DOHH2 (cell line): Measurements from ENCODE around the gene TACC2.

Experiments
- H3F3A ChIP-seq: fragments of 200-600 bp; sonication (generic), shearing (Covaris generic); 2 replicates; pipeline ENCODE4 v1.6.0; 2016; ENCODE audit warnings: antibody characterized with exemption, mild to moderate bottlenecking; ENCODE audit not compliant: control insufficient read depth, insufficient read depth
- H3K27ac ChIP-seq: fragments of 200-600 bp; sonication (generic); 2 replicates; pipeline ENCODE4 v1.5.1; 2014; ENCODE audit warnings: low read depth, mild to moderate bottlenecking, low read length, moderate library complexity
- H3K27me3 ChIP-seq: fragments of 200-600 bp; sonication (generic); 2 replicates; pipeline ENCODE4 v1.6.1; 2014; ENCODE audit warnings: mild to moderate bottlenecking, low read length, mixed read lengths; ENCODE audit not compliant: control insufficient read depth
- H3K36me3 ChIP-seq: fragments of 200-600 bp; sonication (generic); 2 replicates; pipeline ENCODE4 v1.6.1; 2014; ENCODE audit warnings: mild to moderate bottlenecking, low read length, moderate library complexity, mixed read lengths; ENCODE audit not compliant: control insufficient read depth
- H3K4me1 ChIP-seq: fragments of 200-600 bp; sonication (generic); 2 replicates; pipeline ENCODE4 v1.6.1; 2014; ENCODE audit warnings: mild to moderate bottlenecking, low read length, mixed read lengths; ENCODE audit not compliant: control insufficient read depth
- H3K4me2 ChIP-seq: fragments of 200-600 bp; sonication (generic); 2 replicates; pipeline ENCODE4 v1.6.0; 2014; ENCODE audit warnings: mild to moderate bottlenecking, low read length, moderate library complexity
- H3K4me3 ChIP-seq: fragments of 200-600 bp; sonication (generic); 2 replicates; pipeline ENCODE4 v1.5.1; 2014; ENCODE audit warnings: mild to moderate bottlenecking, low read length, mixed read lengths
- H3K79me2 ChIP-seq: fragments of 200-600 bp; sonication (generic); 2 replicates; pipeline ENCODE4 v1.6.1; 2014; ENCODE audit warnings: mild to moderate bottlenecking, low read length, mixed read lengths; ENCODE audit not compliant: control insufficient read depth
- H3K9me2 ChIP-seq: fragments of 200-600 bp; sonication (generic); replicated peaks from 2 replicates; pipeline ENCODE4 v1.6.1; 2014; ENCODE audit warnings: mild to moderate bottlenecking, low read length, mixed read lengths; ENCODE audit not compliant: control insufficient read depth
- H3K9me3 ChIP-seq: fragments of 200-600 bp; sonication (generic); 2 replicates; pipeline ENCODE4 v1.6.1; 2014; ENCODE audit warnings: antibody characterized with exemption, low read length, mixed read lengths; ENCODE audit not compliant: control insufficient read depth, insufficient read depth
- H4K20me1 ChIP-seq: fragments of 200-600 bp; sonication (generic); 2 replicates; pipeline ENCODE4 v1.6.0; 2014; ENCODE audit warnings: low read depth, mild to moderate bottlenecking, antibody characterized with exemption, low read length, moderate library complexity; ENCODE audit not compliant: control insufficient read depth, insufficient read depth
- EZH2phosphoT487 ChIP-seq: fragments of 200-600 bp; sonication (generic); IDR thresholded peaks from 2 replicates; pipeline ENCODE4 v1.6.1; 2017; ENCODE audit warnings: borderline replicate concordance, mild to moderate bottlenecking, antibody characterized with exemption, low read length, moderate library complexity, mixed read lengths
- TF ChIP-seq, protein P1 (sequence below): fragments of 200-600 bp; sonication (generic); IDR thresholded peaks from one replicate; pipeline ENCODE4 v1.5.1; 2014; ENCODE audit warnings: antibody characterized with exemption, mild to moderate bottlenecking, low read depth, low read length; ENCODE audit not compliant: poor library complexity, severe bottlenecking

Gene TACC2

DNA sequence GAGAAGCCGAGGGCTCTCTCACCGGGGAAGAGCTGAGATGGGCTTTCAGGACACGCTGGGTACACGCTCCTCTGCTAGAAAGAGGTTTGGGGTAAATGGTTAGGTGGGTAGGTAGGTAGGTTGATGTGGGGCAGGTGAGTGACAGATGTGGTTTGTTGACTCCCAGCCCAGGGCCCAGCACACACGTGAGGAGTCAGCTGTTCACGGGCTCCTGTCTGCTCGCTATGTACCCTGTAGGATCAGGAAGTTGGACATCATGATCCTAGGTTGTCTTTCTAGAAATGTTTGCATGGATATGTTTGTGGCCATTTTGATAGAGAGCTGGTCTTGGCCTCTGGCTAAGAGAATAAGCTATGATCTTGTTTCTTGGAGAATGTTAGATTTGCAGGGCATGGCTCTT is 109.0 kb downstream of the TACC2 start:
- Histone ChIP-seq H3K27me3 (no peaks in the 10 kb centered on the region), H3K27ac (no peak overlapping the region), H4K20me1 (no peaks in the 10 kb centered on the region), H3K79me2 (no peaks in the 10 kb centered on the region), H3K4me2 (no peak overlapping the region), H3K36me3 (no peaks in the 10 kb centered on the region), H3K9me2 (no peaks in the 10 kb centered on the region), H3F3A (no peaks in the 10 kb centered on the region), H3K4me1 (no peaks in the 10 kb centered on the region), H3K4me3 (no peak overlapping the region), H3K9me3 (no peaks in the 10 kb centered on the region)
- no peak for TF ChIP-seq EZH2phosphoT487
- TF ChIP-seq, protein P1, sequence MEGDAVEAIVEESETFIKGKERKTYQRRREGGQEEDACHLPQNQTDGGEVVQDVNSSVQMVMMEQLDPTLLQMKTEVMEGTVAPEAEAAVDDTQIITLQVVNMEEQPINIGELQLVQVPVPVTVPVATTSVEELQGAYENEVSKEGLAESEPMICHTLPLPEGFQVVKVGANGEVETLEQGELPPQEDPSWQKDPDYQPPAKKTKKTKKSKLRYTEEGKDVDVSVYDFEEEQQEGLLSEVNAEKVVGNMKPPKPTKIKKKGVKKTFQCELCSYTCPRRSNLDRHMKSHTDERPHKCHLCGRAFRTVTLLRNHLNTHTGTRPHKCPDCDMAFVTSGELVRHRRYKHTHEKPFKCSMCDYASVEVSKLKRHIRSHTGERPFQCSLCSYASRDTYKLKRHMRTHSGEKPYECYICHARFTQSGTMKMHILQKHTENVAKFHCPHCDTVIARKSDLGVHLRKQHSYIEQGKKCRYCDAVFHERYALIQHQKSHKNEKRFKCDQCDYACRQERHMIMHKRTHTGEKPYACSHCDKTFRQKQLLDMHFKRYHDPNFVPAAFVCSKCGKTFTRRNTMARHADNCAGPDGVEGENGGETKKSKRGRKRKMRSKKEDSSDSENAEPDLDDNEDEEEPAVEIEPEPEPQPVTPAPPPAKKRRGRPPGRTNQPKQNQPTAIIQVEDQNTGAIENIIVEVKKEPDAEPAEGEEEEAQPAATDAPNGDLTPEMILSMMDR = no peak

- Histone ChIP-seq H3K4me2 (no peak overlapping the region), H3K4me1 (no peaks in the 10 kb centered on the region), H3K36me3 (no peaks in the 10 kb centered on the region), H3F3A (no peaks in the 10 kb centered on the region), H3K27ac (no peak overlapping the region), H3K9me2 (no peaks in the 10 kb centered on the region), H3K27me3 (no peaks in the 10 kb centered on the region), H3K79me2 (no peaks in the 10 kb centered on the region), H4K20me1 (no peaks in the 10 kb centered on the region), H3K9me3 (no peaks in the 10 kb centered on the region), H3K4me3 (no peak overlapping the region)
- TF ChIP-seq EZH2phosphoT487 = no peak
Measured at GRCh38 chr10:122098924-122099323, 110.0 kb downstream of the TACC2 start.

DNA sequence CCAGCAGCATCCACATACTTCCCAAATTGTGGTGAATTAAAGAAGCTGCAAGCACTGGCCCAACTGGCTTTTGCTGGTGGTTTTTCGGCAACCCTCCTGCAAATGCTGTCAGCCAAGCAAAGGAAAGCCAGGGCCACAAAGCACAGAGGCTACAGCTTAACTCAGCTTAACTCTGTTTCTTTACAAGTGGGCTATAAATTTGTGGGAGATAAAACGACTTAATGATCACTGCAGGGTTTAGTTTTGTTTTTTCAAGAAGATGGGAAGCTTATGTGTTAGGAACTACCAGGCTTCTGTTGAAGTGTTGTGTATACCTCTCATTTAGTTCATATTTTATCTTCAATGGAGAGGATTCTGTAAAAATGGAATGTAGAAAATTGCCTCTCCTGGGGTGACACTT is 110.6 kb downstream of the TACC2 start:
- Histone ChIP-seq H3K4me1 (no peaks in the 10 kb centered on the region), H3K4me2 (no peak overlapping the region), H3K27ac (no peak overlapping the region), H3K79me2 (no peaks in the 10 kb centered on the region), H4K20me1 (no peaks in the 10 kb centered on the region), H3K9me3 (no peaks in the 10 kb centered on the region), H3F3A (no peaks in the 10 kb centered on the region), H3K27me3 (no peaks in the 10 kb centered on the region), H3K9me2 (no peaks in the 10 kb centered on the region), H3K4me3 (no peak overlapping the region), H3K36me3 (no peaks in the 10 kb centered on the region)
- TF ChIP-seq, protein P1 = no peak
- TF ChIP-seq EZH2phosphoT487 = no peak

DNA sequence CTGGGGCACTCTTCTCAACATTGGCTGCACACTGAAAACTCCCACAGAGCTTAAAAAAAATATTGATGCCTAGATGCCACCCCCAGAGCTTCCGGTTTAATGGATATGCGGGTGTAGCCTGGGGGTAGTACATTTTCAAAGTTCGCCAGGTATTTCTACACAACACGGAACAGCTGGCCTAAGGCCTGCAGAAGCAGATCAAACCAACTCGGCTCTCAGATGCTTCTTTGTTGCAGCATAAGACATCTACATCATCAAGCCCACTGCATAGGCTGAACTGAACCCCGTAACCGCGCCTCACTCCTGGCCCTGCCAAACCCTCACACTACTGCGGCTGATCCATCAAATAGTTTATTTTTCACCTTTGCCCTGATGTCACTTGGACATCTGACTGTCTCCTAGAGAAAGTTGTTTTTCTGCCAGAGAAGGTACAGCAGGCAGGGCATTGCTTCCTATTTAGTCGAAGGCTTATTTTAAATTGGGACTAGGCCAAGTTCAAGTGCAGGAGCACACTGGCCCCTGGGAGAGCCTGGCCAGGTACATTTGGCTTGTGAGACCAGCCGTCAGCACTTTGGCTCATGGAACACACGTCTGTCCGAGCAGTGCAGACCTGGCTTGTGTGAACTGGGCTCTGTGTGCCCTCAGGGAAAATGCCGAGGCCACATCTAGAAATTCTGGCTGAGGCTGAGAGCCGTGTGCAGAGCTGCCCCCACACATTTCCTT is 113.3 kb downstream of the TACC2 start:
- TF ChIP-seq, protein P1 = no peak
- no peak for TF ChIP-seq EZH2phosphoT487
- Histone ChIP-seq H3F3A (no peaks in the 10 kb centered on the region), H3K36me3 (no peaks in the 10 kb centered on the region), H3K4me3 (no peak overlapping the region), H3K27ac (no peak overlapping the region), H3K9me2 (no peaks in the 10 kb centered on the region), H3K27me3 (no peaks in the 10 kb centered on the region), H4K20me1 (no peaks in the 10 kb centered on the region), H3K4me2 (no peak overlapping the region), H3K4me1 (no peaks in the 10 kb centered on the region), H3K9me3 (no peaks in the 10 kb centered on the region), H3K79me2 (no peaks in the 10 kb centered on the region)
